Aortic smooth muscle cell (primary cell): ENCODE results near the gene BABAM2. TPM values are rescaled to one million over a fixed set of nuclear protein-coding genes. Genes with fewer than 3 reads are reported as not detected.

Source experiments
- total RNA-seq: library from RNA; depleted of rRNA; stranded (reverse); fragments of >200 nt; gene quantifications from 2 replicates; pipeline ENCODE4 v1.2.3, GENCODE V29; 2014

The BABAM2 gene
- 24.7 and 29.7 TPM in 2 replicates for total RNA-seq

DNA sequence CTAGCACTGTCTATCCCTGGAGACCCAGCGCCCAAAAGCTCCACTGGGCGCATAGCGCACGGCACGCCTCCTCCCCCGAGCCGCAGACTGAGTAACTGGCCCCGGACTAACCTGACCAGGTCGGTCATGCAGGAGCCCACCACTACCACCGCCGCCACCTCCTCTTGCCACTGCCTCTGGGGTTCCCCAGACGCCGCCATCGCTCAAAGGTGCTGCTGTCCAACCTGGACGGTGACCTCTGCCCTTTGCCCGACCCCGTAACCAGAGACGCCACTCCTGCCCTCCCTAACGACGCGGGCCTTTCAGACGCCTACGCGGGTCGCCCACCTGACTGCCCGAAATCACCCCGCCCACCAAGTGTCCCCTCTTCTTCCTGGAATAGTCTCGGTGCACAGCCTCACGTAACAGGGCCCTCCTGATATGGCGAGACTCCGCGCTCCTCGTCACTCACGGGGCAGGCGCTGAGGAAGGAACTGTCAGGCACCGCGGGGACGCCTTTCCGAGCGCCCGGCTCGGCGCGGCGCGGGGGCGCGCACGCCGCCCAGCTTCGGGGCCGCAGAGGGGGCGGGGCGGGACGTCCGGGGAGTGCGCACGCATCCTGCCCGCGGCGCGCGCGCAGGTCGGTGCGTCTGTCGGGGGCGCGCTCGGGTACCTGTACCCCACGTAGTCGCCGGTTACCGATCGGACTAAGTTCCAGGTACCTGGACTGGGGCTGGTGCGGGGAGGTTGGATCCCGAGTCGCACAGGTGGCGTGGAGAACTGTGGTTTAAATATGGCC lies at the start of gene BABAM2, which contains the start of gene RBKS:
TSS of gene BABAM2 (plus strand) at position 584 of the 778 bp plus-strand sequence. CDS start 3,828 bp downstream, outside the sequence.
TSS of gene RBKS (minus strand) at position 242 of the 778 bp plus-strand sequence. CDS start at position 200, 42 bp downstream.

Other genes with a start within 250 kb of the BABAM2 start
- gene SUPT7L, start 227.1 kb upstream of the BABAM2 start, total RNA-seq: 15.1 and 17.8 TPM in 2 replicates
- 32.5 and 35.3 TPM in 2 replicates for gene SLC4A1AP, start 226.8 kb upstream of the BABAM2 start, total RNA-seq
- gene MRPL33, start 119.0 kb upstream of the BABAM2 start, total RNA-seq: 61.4 and 71.4 TPM in 2 replicates
- gene RBKS, start 342 bp upstream of the BABAM2 start, total RNA-seq: 2.3 and 2.4 TPM in 2 replicates